ENCODE data around the gene NAGS. TPM values are rescaled to one million over a fixed set of nuclear protein-coding genes. Genes with fewer than 3 reads are reported as not detected.
"Not testable (repeated sequence)": the region's sequence is repeated elsewhere in the genome, so short reads cannot be mapped to it uniquely, and the experiment has no call there.

NAGS gene
- total RNA-seq, 4 donors from 2014 or later = 0.13 to 1.2 (median 0.34) TPM

DNA sequence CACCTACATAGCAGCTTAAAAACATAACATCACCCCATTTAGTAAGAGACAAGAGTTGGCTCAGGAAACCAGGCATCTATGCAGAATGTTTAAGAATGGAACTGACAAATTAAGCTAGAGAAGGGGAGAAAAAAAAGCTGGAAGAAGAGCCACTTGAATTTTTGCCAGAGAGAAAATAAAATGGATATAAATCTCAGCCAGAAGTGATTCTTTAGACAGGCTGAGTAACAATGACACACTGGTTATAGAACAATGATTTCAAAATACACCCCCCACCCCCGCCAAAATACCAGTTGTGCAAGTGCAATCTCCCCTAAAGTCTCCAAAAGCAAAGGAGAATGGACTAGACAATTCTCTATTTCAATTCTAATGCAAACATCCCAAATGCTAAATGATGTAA lies 39.6 kb downstream of the NAGS start:
- Histone ChIP-seq H3K4me3 (no peak overlapping the region), H3K4me1 (peaks cover 27 to 30% of the 10 kb centered on the region in 2 donors), H3K27ac (peak overlapping the region in 3 of 4 donors; percentile 31 to 40 (median 40)), H3K9me3 (no peaks in the 10 kb centered on the region), H3K36me3 (peaks cover 0 to 4% of the 10 kb centered on the region in 2 donors), H3K27me3 (no peaks in the 10 kb centered on the region)
- intact Hi-C loops (cut with DNase I; ENCODE audit: low total_unique reads) (no loop called here), in situ Hi-C loops (cut with MboI; ENCODE audit: low sequenced_read_pairs in 4 of 4) (loop anchor here in 2 of 4 donors (5.0 to 10.0 kb wide), 2 partner anchors 99 to 102 kb away; partner anchors contain the start of gene PPY (in 2 of the 2))
- TF ChIP-seq, protein P1, sequence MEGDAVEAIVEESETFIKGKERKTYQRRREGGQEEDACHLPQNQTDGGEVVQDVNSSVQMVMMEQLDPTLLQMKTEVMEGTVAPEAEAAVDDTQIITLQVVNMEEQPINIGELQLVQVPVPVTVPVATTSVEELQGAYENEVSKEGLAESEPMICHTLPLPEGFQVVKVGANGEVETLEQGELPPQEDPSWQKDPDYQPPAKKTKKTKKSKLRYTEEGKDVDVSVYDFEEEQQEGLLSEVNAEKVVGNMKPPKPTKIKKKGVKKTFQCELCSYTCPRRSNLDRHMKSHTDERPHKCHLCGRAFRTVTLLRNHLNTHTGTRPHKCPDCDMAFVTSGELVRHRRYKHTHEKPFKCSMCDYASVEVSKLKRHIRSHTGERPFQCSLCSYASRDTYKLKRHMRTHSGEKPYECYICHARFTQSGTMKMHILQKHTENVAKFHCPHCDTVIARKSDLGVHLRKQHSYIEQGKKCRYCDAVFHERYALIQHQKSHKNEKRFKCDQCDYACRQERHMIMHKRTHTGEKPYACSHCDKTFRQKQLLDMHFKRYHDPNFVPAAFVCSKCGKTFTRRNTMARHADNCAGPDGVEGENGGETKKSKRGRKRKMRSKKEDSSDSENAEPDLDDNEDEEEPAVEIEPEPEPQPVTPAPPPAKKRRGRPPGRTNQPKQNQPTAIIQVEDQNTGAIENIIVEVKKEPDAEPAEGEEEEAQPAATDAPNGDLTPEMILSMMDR (IDR thresholded peaks at IDR 0.05 in 4 of 5, conservative IDR thresholded peaks at IDR 0.05 in 1 of 5) = no peak
- TF ChIP-seq POLR2A (IDR thresholded peaks at IDR 0.05) = no peak
- DNase-seq (no peak), ATAC-seq (no peak)

DNA sequence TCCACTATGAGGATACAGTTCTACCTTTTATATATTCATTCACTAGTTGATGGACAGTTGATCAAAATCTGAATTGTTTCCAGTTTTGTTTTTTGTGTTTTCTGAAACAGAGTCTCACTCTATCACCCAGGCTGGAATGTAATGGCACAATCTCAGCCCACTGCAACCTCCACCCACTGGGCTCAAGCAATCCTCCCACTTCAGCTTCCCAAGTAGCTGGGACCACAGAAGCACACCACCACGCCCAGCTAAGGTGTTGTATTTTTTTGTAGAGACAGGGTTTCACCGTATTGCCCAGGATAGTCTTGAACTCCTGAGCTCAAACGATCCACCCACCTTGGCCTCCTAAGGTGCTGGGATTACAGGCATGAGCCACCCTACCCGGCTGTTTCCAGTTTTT lies 41.1 kb downstream of the NAGS start:
- TF ChIP-seq POLR2A (IDR thresholded peaks at IDR 0.05) = no peak
- TF ChIP-seq, protein P1 (IDR thresholded peaks at IDR 0.05 in 4 of 5, conservative IDR thresholded peaks at IDR 0.05 in 1 of 5) = no peak
- H3K4me1 ChIP-seq = peaks cover 17 to 19% of the 10 kb centered on the region in 2 donors
- H3K36me3 ChIP-seq = peaks cover 0 to 14% of the 10 kb centered on the region in 2 donors
- intact Hi-C loops (cut with DNase I; ENCODE audit: low total_unique reads) = no loop called here
- no peaks in the 10 kb centered on the region for H3K9me3 ChIP-seq
- no peak overlapping the region for H3K4me3 ChIP-seq
- in situ Hi-C loops (cut with MboI; ENCODE audit: low sequenced_read_pairs in 4 of 4) = loop anchor here in 1 of 4 donors (10.0 kb wide), 1 partner anchor 101 kb away; the partner anchor contains the start of gene PPY
- DNase-seq = no peak
- no peaks in the 10 kb centered on the region for H3K27me3 ChIP-seq
- ATAC-seq = no peak
- no peak overlapping the region for H3K27ac ChIP-seq

DNA sequence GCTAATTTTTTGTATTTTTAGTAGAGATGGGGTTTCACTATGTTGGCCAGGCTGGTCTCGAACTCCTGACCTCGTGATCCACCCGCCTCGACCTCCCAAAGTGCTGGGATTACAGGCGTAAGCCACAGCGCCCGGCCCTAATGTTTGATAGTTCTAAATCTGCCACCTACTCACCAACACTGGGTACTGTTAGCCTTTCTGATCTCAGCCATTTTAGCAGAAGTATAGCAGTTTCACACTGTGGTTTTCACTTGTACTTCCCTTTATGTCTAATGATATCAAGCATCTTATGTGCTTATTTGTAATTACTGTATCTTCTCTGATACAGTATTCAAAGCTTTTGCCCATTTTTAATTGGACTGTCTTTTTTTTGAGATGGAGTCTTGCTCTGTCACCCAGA lies 42.5 kb downstream of the NAGS start:
- intact Hi-C loops (cut with DNase I; ENCODE audit: low total_unique reads); H3K27me3 ChIP-seq; H3K9me3 ChIP-seq; H3K4me3 ChIP-seq; ATAC-seq; H3K4me1 ChIP-seq; DNase-seq; H3K27ac ChIP-seq: not testable (repeated sequence)
- peaks cover 0 to 28% of the 10 kb centered on the region in 2 donors for H3K36me3 ChIP-seq
- in situ Hi-C loops (cut with MboI; ENCODE audit: low sequenced_read_pairs in 4 of 4) = loop anchor here in 1 of 4 donors (10.0 kb wide), 1 partner anchor 102 kb away; the partner anchor contains the start of gene PPY

DNA sequence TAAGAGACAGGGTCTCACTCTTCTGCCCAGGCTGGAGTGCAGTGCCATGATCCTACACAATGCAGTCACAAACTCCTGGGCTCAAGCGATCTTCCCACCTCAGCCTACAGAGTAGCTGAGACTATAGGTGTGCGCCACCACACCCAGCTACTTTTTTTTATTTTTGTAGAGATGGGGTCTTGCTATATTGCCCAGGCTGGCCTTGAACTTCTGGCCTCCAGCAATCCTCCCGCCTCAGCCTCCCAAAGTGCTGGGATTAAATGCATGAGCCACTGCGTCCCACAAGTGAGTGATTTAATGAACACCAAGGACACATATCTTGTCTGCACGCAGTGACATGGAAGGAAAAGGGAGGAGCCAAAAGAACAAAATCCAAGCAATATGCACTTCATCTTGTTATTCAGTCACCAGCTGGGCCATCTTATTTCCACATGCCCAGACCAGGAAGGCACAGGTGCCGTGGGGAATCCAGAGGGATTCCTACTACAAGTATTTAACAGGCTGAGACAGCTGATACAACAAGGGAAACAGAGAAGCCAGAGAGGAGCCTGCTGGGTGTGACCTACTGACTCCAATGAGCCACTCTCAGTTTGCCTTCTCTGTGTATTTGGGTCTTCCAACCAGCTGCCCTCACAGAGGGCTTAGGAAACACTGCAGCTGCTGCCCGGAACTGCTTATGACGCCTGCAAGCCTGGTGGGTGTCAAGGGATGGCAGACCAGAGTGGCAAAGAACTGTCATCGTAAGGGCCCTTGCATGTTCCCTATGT lies 45.1 kb downstream of the NAGS start:
- no peaks in the 10 kb centered on the region for H3K27me3 ChIP-seq
- TF ChIP-seq, protein P1 (IDR thresholded peaks at IDR 0.05 in 4 of 5, conservative IDR thresholded peaks at IDR 0.05 in 1 of 5) = no peak
- TF ChIP-seq POLR2A (IDR thresholded peaks at IDR 0.05) = no peak
- no peak overlapping the region for H3K4me3 ChIP-seq
- peaks cover 3 to 9% of the 10 kb centered on the region in 2 donors for H3K4me1 ChIP-seq
- H3K36me3 ChIP-seq = peaks cover 0 to 34% of the 10 kb centered on the region in 2 donors
- H3K9me3 ChIP-seq = no peaks in the 10 kb centered on the region
- intact Hi-C loops (cut with DNase I; ENCODE audit: low total_unique reads) = no loop called here
- H3K27ac ChIP-seq = peak overlapping the region in 1 of 4 donors; percentile 46
- ATAC-seq (peak in 1 of 2 donors; percentile 56), DNase-seq (no peak)
- in situ Hi-C loops (cut with MboI; ENCODE audit: low sequenced_read_pairs in 4 of 4) = loop anchor here in 1 of 4 donors (10.0 kb wide), 1 partner anchor 105 kb away; the partner anchor contains the start of gene PPY

DNA sequence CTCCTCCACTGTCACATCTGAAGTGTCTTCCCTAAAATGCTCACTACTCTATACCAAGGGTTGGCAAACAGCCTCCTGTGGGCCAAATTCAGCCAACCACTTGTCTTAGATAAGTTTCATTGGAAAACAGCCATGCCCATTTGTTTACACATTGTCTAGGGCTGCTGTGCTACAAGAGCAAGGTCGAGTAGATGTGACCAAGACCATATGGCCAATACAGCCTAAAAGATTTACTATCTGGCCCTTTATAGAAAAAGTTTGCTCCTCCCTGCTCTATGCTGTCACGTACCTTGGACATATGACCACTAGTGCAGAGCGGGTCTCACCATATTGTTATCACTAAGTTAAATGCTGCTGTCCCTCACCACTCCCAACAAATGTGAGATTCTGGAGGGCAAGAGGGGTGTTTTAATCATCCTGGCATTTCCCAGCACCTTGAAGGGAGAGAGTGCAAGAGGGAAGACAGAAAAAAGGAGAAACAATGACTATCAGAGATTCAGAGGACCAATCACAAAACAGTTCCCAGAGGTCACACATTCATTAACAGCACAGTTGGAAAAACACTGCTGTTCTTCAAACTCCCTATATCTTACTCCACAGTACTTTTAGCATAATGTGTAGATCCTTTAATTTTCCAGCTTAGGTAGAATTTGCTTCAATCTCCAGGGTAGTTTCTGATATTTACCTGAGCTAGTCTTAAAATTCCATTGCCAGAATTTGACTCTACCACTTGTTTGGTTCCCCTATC lies 48.9 kb downstream of the NAGS start:
- intact Hi-C loops (cut with DNase I; ENCODE audit: low total_unique reads) = no loop called here
- Histone ChIP-seq H3K4me3 (no peak overlapping the region), H3K27ac (no peak overlapping the region), H3K9me3 (no peaks in the 10 kb centered on the region), H3K36me3 (peaks cover 0 to 34% of the 10 kb centered on the region in 2 donors), H3K27me3 (no peaks in the 10 kb centered on the region), H3K4me1 (peaks cover 3 to 9% of the 10 kb centered on the region in 2 donors)
- in situ Hi-C loops (cut with MboI; ENCODE audit: low sequenced_read_pairs in 4 of 4) = no loop called here
- ATAC-seq = no peak
- DNase-seq = no peak
- TF ChIP-seq, protein P1 (IDR thresholded peaks at IDR 0.05 in 4 of 5, conservative IDR thresholded peaks at IDR 0.05 in 1 of 5) = no peak
- TF ChIP-seq POLR2A (IDR thresholded peaks at IDR 0.05) = no peak
